Measurements from ENCODE around the gene EPHB1.

The EPHB1 gene

DNA sequence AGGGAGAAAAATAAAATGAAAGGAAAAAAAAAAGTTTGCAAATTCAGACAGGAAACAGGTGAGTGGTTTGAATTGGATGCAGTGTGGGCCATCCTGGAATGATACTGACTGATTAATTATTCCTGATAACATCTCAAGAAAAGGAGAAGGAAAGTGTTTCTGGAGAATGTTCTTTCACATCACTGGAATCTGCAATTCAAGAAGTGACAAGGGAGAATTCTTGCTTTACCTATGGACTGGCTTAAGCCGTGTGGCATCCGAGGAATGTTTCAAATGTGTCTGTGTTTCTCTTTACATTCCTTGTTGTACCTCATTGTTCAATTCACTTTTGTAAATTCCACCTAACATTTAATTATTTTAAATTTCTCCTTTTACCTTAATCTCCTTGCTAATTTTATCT, 465.0 kb downstream of the EPHB1 start:
- DNase-seq (ENCODE audit: low read depth): no peak

GRCh38 chr3:135261214-135261775, 466.2 kb downstream of the EPHB1 start:
- DNase-seq (ENCODE audit: low read depth): no peak

DNA sequence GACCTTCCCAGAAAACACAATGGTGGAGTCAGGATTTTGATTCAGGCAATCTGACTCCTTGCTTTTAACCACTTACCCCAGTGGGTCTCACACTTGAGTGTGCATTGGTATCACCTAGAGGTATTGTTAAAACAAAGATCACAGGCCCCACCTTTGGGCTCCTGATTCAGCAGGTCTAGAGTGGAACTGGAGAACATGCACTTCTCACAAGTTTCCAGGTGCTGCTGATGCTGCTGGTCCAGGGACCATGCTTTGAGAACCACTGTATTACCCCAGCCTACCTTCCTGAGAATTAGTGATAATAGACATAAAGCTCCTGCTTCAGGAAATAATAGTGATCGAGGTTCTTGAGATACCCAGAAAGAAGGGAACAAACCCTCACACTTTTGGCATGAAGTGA, 466.9 kb downstream of the EPHB1 start:
- DNase-seq (ENCODE audit: low read depth): no peak

GRCh38 chr3:135262441-135262840, 467.4 kb downstream of the EPHB1 start:
- DNase-seq (ENCODE audit: low read depth): no peak

DNA sequence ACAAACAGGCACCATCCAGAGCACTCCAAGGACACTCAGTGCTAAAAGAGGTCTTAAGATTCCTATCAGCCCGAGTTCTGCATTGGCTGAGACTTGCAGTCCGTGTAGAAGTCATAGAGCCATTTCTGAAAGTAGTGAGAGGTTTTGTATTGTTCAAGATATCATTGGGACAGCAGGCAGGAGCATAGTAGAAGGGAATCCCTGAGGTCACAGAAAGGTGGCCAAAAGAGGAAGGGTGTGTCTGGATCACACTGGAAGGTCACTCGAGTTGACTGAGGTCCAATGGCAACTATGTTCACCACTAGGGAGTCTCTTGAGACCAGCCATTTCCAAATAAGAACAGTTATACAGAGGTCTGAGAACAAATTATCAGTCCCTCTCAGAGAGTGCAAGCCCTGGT, 468.3 kb downstream of the EPHB1 start:
- no peak for DNase-seq (ENCODE audit: low read depth)

- no peak for DNase-seq (ENCODE audit: low read depth)
Measured at GRCh38 chr3:135267487-135267886, 472.4 kb downstream of the EPHB1 start.

- no peak for DNase-seq (ENCODE audit: low read depth)
Measured at GRCh38 chr3:135268941-135269532, 474.0 kb downstream of the EPHB1 start.

DNA sequence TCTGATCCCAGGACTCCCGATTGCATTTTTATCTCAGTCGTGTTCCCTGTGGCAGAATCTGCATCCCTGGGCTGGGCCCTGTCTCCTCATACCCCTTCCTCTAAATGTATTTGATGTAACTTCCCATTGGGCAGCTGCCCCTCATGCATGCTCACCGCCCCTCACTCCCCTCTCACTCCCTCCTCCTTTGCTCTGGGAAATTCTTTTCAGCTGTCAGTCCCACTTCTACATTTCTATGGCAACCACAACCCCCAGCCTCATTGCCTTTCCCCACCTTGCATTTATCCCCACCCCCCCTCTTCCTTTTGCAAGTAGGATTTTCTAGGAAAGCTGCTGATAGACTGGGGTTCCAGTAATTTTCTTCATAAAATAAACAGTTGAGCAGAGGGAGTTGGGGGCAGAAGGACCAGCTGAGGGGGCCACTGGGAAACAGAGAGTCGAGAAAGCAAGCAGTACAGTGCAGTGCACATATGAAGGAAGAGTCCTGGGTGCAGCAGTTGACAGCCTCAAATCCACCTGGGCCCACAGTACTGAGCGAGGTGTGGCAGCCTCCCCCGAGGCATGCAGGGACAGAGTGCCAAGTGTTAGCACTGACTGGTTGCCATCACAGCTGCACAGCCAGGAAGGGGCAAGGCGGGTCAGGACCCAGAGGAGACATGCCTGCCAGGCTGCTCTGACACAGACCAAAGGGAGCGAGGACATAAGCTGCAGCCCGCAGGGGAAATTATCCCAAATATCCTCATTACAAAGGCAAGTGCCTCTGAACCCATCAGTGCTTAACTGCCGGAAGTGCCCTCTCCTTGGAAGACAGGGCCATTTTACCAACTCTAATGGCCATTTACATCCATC, 476.3 kb downstream of the EPHB1 start:
- no peak for DNase-seq (ENCODE audit: low read depth)

DNA sequence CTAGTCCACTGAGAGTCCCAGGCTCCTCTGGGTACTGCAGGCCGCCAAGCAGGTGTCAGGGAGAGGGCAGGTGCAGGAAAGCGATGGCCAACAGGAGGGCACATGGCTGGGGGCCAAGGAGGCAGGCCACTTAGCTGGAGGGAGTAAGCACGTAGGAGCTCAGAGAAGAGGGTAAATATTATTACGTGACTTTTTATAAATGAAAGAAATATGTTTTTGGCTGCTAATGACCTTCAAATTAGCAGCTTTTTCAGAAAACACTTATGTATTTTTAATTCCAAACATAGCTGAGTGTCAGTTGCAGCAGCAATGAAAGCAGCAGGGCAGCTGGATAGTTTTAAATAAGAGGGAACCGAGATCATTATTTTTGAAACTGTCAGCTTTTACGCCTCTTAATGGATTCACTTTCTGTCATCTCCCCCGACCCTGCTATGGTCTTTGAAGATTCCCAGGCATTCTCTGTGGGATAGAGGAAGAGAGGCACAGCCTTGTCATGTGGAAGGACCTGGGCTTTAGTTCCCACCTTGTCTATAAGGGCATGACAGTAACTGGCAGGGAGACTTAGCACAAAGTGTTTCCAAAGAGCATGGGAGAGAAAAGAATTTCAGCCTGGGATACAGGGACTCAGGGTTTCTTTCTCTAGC, 477.1 kb downstream of the EPHB1 start:
- DNase-seq (ENCODE audit: low read depth): no peak

DNA sequence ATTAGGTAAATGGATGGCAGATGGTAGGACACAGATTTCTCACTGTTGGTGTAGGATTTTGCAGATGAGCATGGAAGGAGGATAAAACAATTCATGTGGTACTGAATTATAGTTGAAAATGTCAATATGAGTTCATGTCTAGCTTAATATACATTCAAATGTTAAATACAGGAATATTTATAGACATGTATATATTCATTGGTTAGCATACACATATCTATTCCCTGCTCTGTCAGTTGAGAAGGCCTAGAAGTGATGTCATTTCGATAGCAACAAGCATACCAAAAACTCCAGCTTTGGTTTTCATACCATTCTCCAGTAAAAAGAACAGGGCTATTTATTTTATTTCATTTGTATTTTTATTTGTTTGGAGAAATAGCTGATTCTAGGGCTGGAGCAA, 497.1 kb downstream of the EPHB1 start:
- no peak for DNase-seq (ENCODE audit: low read depth)

- no peak for DNase-seq (ENCODE audit: low read depth)
Measured at GRCh38 chr3:135301670-135302069, 506.6 kb downstream of the EPHB1 start.

DNA sequence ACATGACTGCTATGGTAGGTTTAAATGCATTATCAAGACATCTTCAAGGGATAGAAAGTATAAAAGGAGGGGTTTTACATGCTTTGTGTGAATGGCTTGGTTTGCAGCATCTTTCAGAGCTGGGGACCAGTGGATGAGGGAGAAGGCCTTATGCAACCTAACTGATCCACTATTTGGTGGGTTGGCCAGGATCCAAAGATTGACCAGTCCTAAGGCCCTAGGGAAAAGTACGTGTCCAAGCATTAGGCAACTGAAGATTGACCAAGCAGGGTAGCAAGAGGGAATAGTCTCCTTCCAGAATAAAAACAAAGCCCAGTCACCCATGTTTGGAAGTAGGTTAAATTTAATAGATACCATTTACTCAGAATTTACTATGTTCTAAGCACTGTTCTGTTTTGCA, 509.3 kb downstream of the EPHB1 start:
- no peak for DNase-seq (ENCODE audit: low read depth)

Measured in non-pigmented ciliary epithelial cell (primary cell).